Panc1 (cell line): ENCODE data around the gene SNTG2. TPM values are rescaled to one million over a fixed set of nuclear protein-coding genes. Genes with fewer than 3 reads are reported as not detected.

ENCODE experiments used
- ATAC-seq: fragments of 200-7000 bp; cut with Tn5 transposase; 2 replicates; pipeline ENCODE4 v1.9.1; 2020; ENCODE audit warnings: mild to moderate bottlenecking, moderate library complexity
- BruUV-seq: library from RNA; stranded (reverse); fragments of 400-500 nt; replicated peaks from 2 replicates; lab custom pipeline; 2021; lab: Mats Ljungman, UMichigan
- CTCF ChIA-PET: fragments of 300-600 bp; sonication (Branson Sonifier 250); formaldehyde crosslinking; loops from one replicate; lab custom pipeline; 2022; ENCODE audit warnings: antibody characterized with exemption; lab: Charles Lee
- POLR2A ChIA-PET: fragments of 300-600 bp; sonication (Branson Sonifier 250); formaldehyde crosslinking; loops from one replicate; lab custom pipeline; 2022; ENCODE audit warnings: antibody characterized with exemption; lab: Charles Lee
- DNase-seq: peaks from one replicate; pipeline ENCODE4 v3.0.0-alpha.2; 2010; ENCODE audit warnings: low read depth, low spot score
- H3K27ac ChIP-seq: 2 replicates; pipeline ENCODE4 v1.5.1; 2011; ENCODE audit warnings: mild to moderate bottlenecking, low read length, inconsistent platforms
- H3K27me3 ChIP-seq: fragments of 200-500 bp; sonication (Bioruptor generic); 2 replicates; pipeline ENCODE4 v1.6.0; 2014; ENCODE audit warnings: low read length, inconsistent platforms; ENCODE audit not compliant: control insufficient read depth, insufficient read depth
- H3K36me3 ChIP-seq: fragments of 200-500 bp; sonication (Bioruptor generic); 2 replicates; pipeline ENCODE4 v1.5.1; 2014; ENCODE audit warnings: inconsistent platforms, mild to moderate bottlenecking, low read length, moderate library complexity; ENCODE audit not compliant: control insufficient read depth, insufficient read depth
- H3K4me1 ChIP-seq: 2 replicates; pipeline ENCODE4 v1.5.1; 2011; ENCODE audit warnings: inconsistent platforms, mild to moderate bottlenecking, low read length, moderate library complexity; ENCODE audit not compliant: control insufficient read depth, insufficient read depth
- H3K4me3 ChIP-seq, 2 experiments: 2 replicates each; pipeline ENCODE4 v1.5.1; 2011 to 2012; ENCODE audit warnings: low read depth in 2 of 2, low read length in 2 of 2, mild to moderate bottlenecking in 2 of 2, inconsistent platforms in 1 of 2, moderate library complexity in 1 of 2
- H3K9me3 ChIP-seq: fragments of 200-500 bp; sonication (Bioruptor generic); 2 replicates; pipeline ENCODE4 v1.5.1; 2014; ENCODE audit warnings: low read depth, mild to moderate bottlenecking, inconsistent platforms, low read length, moderate library complexity; ENCODE audit not compliant: control insufficient read depth, insufficient read depth
- CTCF ChIP-seq: fragments of 450-650 bp; IDR thresholded peaks from 2 replicates; pipeline ENCODE4 v1.5.1; 2017; ENCODE audit warnings: mild to moderate bottlenecking
- POLR2AphosphoS5 ChIP-seq: IDR thresholded peaks from 2 replicates; pipeline ENCODE4 v1.6.1; 2012; ENCODE audit warnings: mild to moderate bottlenecking, low read depth, low read length, moderate library complexity
- REST ChIP-seq, 2 experiments: IDR thresholded peaks; 2 replicates each; pipeline ENCODE4 v1.6.1; 2011 to 2012; ENCODE audit warnings: low read depth in 2 of 2, control low read depth in 1 of 2, low read length in 1 of 2, mild to moderate bottlenecking in 1 of 2, moderate library complexity in 1 of 2; ENCODE audit not compliant: insufficient read depth in 1 of 2
- SIN3A ChIP-seq: IDR thresholded peaks from 2 replicates; pipeline ENCODE4 v1.6.1; 2012; ENCODE audit warnings: low read depth, mild to moderate bottlenecking, low read length, moderate library complexity, borderline replicate concordance; ENCODE audit not compliant: insufficient read depth
- TCF7L2 ChIP-seq: IDR thresholded peaks from 2 replicates; pipeline ENCODE4 v1.6.1; 2011; ENCODE audit warnings: mild to moderate bottlenecking, low read depth, low read length, inconsistent platforms
- in situ Hi-C: cut with HindIII; loops from 2 replicates; pipeline ENCODE4 v1.10.0; 2016; ENCODE audit warnings: low sequenced_read_pairs, low pct_unique_long_range_greater_than_20kb
- intact Hi-C: fragments of 100-400 bp; cut with micrococcal nuclease; formaldehyde crosslinking; loops from one replicate; pipeline ENCODE4 v1.10.0; 2022; ENCODE audit not compliant: unreplicated experiment
- total RNA-seq: library from RNA; stranded (reverse); gene quantifications from one replicate; pipeline ENCODE4 v1.2.1, GENCODE V29; 2021; ENCODE audit not compliant: unreplicated experiment

Gene SNTG2
- total RNA-seq, 1 experiment from 2014 or later: not detected

GRCh38 chr2:1081451-1082225, 131.0 kb downstream of the SNTG2 start:
- in situ Hi-C loops (no loop called here), intact Hi-C loops (no loop called here)
- Histone ChIP-seq H3K4me3 (no peak overlapping the region), H3K4me1 (no peaks in the 10 kb centered on the region), H3K36me3 (no peaks in the 10 kb centered on the region), H3K9me3 (no peaks in the 10 kb centered on the region), H3K27me3 (no peaks in the 10 kb centered on the region), H3K27ac (no peak overlapping the region)
- TF ChIP-seq TCF7L2 (no peak), POLR2AphosphoS5 (no peak), REST (IDR thresholded peaks at IDR 0.05; ENCODE audit: insufficient read depth in 1 of 2, low read depth in 2 of 2, low read length in 1 of 2) (no peak), SIN3A (no peak), CTCF (no peak)
- no TSS peak for BruUV-seq
- ATAC-seq (no peak), DNase-seq (no peak)
- POLR2A ChIA-PET: no interaction called here
- CTCF ChIA-PET: no interaction called here

GRCh38 chr2:1082456-1083205, 132.0 kb downstream of the SNTG2 start:
- ChIA-PET POLR2A (no interaction called here), CTCF (no interaction called here)
- no peaks in the 10 kb centered on the region for H3K9me3 ChIP-seq
- H3K36me3 ChIP-seq: no peaks in the 10 kb centered on the region
- intact Hi-C loops: no loop called here
- TF ChIP-seq SIN3A (no peak), POLR2AphosphoS5 (no peak), REST (IDR thresholded peaks at IDR 0.05; ENCODE audit: insufficient read depth in 1 of 2, low read depth in 2 of 2, low read length in 1 of 2) (no peak), TCF7L2 (no peak), CTCF (no peak)
- DNase-seq (no peak), ATAC-seq (no peak)
- in situ Hi-C loops: no loop called here
- BruUV-seq: no TSS peak
- no peaks in the 10 kb centered on the region for H3K4me1 ChIP-seq
- H3K4me3 ChIP-seq: no peak overlapping the region
- no peak overlapping the region for H3K27ac ChIP-seq
- no peaks in the 10 kb centered on the region for H3K27me3 ChIP-seq
